NOMO-1 (cell line): Measurements from ENCODE around the gene LIMS1.

Experiments
- DNase-seq, 2 experiments: peaks; one replicate each; lab custom pipeline; 2025; ENCODE audit not compliant: unreplicated experiment in 2 of 2; lab: John Stamatoyannopoulos, UW

The LIMS1 gene

DNA sequence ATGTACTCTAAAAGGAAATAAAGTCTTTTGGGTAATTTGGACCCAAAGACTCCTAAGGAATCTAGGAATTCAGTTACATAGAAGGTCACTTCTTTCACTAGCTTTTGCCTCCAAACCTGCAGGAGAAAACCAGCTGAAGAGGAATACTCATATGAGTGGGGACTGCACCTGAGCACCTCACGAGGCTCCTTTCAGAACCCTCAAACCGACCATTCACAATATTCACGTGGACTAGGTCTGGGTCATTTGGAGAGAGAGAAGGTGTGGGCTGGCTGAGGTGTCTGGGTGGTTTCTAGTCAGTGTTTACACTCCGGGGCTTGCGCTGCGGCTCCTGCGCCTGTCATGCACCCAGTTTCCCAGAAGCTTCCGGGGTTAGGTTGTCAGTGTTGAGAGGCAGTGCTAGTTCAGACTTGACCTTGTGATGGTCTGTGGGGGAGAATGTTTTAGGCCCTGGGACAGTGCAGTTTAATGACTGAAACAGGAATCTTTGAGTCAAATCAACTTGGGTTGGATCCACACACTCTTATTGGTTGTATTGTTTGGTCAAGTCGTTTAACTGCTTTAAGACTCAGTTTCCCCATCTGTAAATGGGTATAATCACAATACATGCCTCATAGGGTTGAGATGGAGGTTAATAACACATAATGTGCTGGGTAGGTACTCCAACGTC is 78.4 kb downstream of the LIMS1 start:
- no peak for DNase-seq

DNA sequence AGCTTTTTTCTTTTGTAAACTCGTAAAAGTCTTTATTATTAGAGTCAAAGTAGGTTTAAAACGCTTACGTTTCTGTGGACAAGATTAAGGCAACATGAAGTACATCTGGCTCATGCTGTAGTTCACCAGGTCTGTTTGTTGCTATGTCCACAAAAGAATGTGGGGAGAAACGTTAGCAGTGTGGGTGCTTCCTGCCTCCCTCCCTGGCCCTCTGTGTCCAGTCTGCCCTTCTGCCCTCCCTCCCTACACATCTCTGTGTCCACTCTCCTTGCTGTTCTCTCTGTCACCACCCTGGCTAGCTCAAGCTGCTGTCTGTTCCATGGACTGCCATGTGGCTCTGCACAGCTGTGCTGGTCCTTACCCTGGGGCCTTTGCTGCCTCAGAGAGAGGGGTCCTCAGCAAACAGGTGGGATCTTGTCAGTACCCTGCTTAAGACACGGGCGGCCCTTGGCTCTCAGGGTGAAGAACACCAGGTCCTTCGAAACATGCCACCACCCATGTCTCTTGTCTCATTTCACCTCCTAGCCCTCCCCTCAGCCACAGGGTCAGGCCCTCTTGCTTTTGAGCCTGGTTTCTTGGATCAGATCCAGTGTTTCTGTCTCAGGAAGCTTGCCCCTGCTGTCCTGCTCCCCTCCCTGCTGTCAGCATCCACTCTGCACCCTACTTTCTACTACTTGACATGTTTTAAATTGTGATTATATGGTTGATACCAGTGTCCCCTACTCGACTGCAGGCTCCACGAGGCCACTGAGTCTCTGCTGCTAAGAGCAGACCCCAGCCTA is 79.2 kb downstream of the LIMS1 start:
- no peak for DNase-seq

- DNase-seq: no peak
Measured at GRCh38 chr2:108614043-108614545, 79.8 kb downstream of the LIMS1 start.

DNA sequence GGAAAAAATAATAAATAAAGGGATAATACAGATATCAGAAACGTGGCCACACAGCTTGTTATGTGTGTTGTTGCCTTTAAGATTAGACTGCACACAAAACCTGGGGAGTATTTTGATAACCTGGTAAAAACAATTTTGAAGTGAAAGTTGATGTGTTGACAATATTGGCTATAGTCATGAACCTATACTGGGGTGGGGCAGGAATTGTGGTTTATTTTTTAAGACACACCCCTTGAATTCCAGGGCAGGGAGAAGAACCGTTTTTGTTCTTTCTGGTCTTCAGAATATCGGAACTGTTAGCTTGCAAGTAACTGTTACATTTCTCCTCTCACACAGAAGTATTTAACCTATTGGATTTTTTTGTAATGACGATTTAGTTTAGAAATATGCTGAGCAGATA is 80.4 kb downstream of the LIMS1 start:
- DNase-seq: no peak

DNA sequence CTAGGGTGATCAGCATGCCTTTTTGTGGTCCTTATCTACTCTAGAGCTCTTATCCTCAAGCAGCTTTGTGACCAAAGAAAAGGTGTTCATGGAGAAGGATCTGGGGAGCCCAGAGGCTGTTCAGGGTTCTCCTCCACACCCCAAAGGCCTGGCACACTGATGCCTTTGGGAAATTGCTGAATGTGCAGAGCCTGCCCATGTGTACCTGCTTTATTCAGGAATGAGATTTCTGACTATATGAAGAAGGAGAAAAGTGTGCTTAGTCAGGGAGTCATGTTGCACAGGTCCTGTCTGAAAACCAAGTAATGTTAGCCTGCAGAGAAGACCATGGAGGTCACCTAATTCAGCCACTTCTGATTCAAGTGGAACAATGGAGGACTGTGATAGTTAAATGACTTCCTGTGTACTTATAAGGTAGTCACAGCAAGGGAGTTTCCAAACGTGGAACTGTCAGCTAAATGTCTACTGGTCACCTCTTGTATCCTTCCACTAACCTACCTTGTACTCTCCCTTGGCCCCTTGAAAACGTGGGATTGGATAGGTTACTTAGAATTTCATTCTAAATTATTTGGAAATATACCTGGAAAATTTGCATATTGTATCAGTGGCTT is 81.3 kb downstream of the LIMS1 start:
- no peak for DNase-seq

- no peak for DNase-seq
Measured at GRCh38 chr2:108616318-108616717, 82.0 kb downstream of the LIMS1 start.

- DNase-seq: no peak
Measured at GRCh38 chr2:108616751-108617161, 82.5 kb downstream of the LIMS1 start.

DNA sequence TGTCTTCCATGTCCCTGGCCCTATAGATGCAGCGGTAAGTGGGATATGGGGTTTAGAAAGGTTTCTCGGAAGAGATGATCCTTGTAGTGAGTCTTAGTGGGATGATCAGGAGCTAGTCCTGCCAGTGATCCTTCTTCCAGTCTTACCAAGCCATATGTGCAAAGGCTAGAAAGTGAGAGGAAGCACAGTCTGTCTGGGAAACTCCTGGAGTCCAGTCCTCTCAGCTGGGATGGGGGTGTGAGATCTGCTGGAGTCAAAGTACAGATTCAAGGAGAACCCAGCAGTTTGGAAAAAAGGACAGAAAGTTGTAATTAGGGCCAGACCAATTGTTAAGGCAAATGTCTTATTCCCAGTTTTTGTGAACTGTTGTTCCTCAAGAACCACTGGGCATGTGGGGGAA is 83.3 kb downstream of the LIMS1 start:
- DNase-seq: no peak

- no peak for DNase-seq
Measured at GRCh38 chr2:108619925-108620620, 85.8 kb downstream of the LIMS1 start.

GRCh38 chr2:108620656-108621055 is 86.4 kb downstream of the LIMS1 start:
- DNase-seq: no peak

- peak; percentile 14 to 58 for DNase-seq
Measured at GRCh38 chr2:108621087-108621559, 86.9 kb downstream of the LIMS1 start.

GRCh38 chr2:108621687-108622681 is 87.7 kb downstream of the LIMS1 start:
- DNase-seq: peak in 1 of 2 experiments; percentile 37

- DNase-seq: no peak
Measured at GRCh38 chr2:108623616-108624015, 89.3 kb downstream of the LIMS1 start.

DNA sequence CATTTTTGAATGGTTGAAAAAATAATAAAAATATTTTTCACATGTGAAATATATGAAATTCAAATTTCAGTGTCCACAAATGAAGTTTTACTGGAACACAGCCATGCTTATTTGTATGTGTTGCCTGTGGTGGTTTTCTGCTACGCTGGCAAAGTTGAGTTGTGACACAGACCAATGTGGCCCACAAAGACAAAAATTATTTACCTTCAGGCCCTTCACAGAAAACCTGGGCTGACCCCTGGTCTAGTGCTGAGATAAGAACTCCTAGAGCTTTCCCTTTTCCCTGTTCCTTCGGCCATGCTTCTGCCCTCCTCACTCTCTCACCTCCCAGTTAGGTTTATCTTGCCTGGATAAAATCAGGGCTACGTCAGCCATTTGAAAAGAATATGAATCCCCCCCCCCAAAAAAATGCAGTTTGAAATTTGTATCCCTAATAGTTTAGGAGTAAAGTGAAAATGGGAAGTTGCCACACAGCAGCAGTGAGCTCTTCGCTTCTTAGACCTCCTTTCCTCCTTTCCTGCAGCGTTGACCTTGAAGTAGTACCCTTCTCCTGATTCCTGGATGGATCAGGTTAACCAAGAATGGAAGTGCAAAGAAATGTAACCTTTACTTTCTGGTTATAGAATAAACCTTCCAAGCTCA is 91.0 kb downstream of the LIMS1 start:
- DNase-seq: no peak

DNA sequence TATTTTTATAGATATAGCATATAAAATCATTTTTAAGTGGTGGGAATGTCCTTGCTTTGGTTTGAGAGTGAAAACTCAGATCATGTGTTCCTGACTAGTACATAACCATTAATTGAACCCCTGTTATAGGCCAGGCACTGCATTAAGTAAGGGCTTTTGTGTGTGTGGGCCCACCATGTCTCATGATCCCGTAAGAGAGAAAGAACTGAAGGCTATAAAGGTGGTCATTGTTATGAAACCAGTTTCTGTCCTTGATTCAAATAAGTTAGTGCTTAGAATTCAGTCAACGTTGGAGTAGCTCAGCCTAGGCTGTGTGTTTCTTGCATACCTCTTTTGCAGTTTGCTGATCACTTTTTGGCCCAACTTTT is 91.5 kb downstream of the LIMS1 start:
- no peak for DNase-seq

- DNase-seq: no peak
Measured at GRCh38 chr2:108626995-108627394, 92.7 kb downstream of the LIMS1 start.

- DNase-seq: no peak
Measured at GRCh38 chr2:108627911-108628567, 93.8 kb downstream of the LIMS1 start.

DNA sequence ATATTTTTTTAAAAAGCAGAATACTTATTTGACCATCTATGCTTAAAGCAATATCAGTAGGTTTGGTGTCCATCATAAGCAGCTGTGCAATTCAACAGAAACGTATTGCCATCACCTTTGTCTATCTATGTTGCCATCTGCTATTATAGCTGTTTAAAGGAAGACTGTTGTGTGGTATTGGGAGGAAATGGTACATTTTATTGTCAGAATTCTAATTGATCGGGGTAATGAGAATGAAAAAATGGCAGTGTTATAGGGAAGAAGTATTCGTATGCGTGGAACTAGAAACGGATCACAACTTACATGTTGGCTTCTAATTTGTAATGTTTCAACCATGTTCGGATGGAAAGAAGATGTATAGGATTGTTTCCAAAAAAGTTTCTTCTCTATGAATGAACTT is 94.7 kb downstream of the LIMS1 start:
- no peak for DNase-seq

GRCh38 chr2:108629417-108629816 is 95.1 kb downstream of the LIMS1 start:
- peak in 1 of 2 experiments; percentile 20 for DNase-seq
